ACC112 (cell line): ENCODE results near the gene HDAC9.

Experiments
- H2AFZ ChIP-seq: fragments of 200-600 bp; sonication (generic); one replicate; pipeline ENCODE4 v1.6.0; 2017; ENCODE audit warnings: antibody characterized with exemption, low read length; ENCODE audit not compliant: unreplicated experiment
- H3K27ac ChIP-seq: fragments of 200-600 bp; sonication (generic); 2 replicates; pipeline ENCODE4 v1.5.1; 2014; ENCODE audit warnings: low read depth, mild to moderate bottlenecking, antibody characterized with exemption, low read length, moderate library complexity
- H3K27me3 ChIP-seq: fragments of 200-600 bp; sonication (generic); 2 replicates; pipeline ENCODE4 v1.6.1; 2014; ENCODE audit warnings: mild to moderate bottlenecking, antibody characterized with exemption, low read length, moderate library complexity, mixed read lengths; ENCODE audit not compliant: insufficient read depth
- H3K36me3 ChIP-seq: fragments of 200-600 bp; sonication (generic); 2 replicates; pipeline ENCODE4 v1.6.1; 2016; ENCODE audit warnings: mild to moderate bottlenecking, antibody characterized with exemption, low read length, moderate library complexity, mixed read lengths; ENCODE audit not compliant: insufficient read depth
- H3K4me1 ChIP-seq: fragments of 200-600 bp; sonication (generic); one replicate; pipeline ENCODE4 v1.6.1; 2016; ENCODE audit warnings: low read length, mixed read lengths; ENCODE audit not compliant: insufficient read depth, unreplicated experiment, control insufficient read depth
- H3K4me3 ChIP-seq: fragments of 200-600 bp; sonication (generic); 2 replicates; pipeline ENCODE4 v1.5.1; 2014; ENCODE audit warnings: mild to moderate bottlenecking, low read depth, low read length
- H3K79me2 ChIP-seq: fragments of 200-600 bp; sonication (generic); one replicate; pipeline ENCODE4 v1.6.0; 2016; ENCODE audit warnings: low read length; ENCODE audit not compliant: control insufficient read depth, unreplicated experiment, insufficient read depth

HDAC9 gene

DNA sequence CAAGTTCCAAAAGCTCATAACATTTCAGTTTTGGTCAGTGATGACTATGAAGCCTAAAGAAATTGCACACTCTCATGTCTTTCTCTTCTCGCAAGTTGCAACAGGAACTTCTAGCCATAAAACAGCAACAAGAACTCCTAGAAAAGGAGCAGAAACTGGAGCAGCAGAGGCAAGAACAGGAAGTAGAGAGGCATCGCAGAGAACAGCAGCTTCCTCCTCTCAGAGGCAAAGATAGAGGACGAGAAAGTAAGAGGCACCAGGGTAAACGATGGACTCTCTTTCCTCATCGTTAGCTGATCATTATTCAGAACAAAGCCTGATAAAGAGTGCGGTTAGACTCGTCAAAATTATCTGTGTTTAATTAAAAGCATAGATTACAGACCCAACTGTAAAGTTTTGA lies 94.7 kb downstream of the HDAC9 start:
- Histone ChIP-seq H3K27ac (no peak overlapping the region), H3K36me3 (peaks cover 4% of the 10 kb centered on the region; the same call in 1 of the 2 replicates), H3K4me1 (no peaks in the 10 kb centered on the region), H3K4me3 (no peak overlapping the region), H3K27me3 (no peaks in the 10 kb centered on the region), H2AFZ (no peak overlapping the region), H3K79me2 (no peaks in the 10 kb centered on the region)

DNA sequence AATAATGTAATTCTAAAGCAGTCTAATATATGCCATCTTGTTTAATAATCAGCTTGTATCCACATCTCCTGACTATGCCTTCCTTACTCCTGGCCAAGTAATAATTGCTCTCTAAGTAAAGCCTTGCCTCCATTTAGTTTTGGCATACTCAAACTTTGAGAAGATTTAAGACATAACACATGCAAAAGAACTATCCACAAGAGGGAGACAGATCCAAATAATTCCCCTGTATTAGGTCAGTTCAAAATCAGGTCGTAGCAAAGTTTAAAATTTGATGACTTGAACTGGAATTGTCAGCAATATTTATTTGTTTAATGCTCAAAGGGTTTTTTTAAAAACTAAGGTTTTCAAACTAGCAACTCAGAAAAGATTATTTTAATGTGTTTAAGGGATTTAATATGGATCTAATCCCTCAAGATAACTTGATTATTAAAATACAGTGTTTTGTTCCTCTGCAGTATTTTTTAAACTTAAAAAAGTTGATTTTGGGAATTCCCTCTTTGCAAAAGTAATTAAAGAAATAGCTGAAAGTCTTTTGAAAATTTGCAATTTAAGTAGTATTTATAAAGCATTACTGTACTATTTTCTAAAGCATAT lies 95.3 kb downstream of the HDAC9 start:
- no peak overlapping the region for H2AFZ ChIP-seq
- no peaks in the 10 kb centered on the region for H3K79me2 ChIP-seq
- H3K27ac ChIP-seq: no peak overlapping the region
- H3K4me1 ChIP-seq: no peaks in the 10 kb centered on the region
- H3K4me3 ChIP-seq: no peak overlapping the region
- H3K27me3 ChIP-seq: no peaks in the 10 kb centered on the region
- peaks cover 4% of the 10 kb centered on the region; the same call in 1 of the 2 replicates for H3K36me3 ChIP-seq

DNA sequence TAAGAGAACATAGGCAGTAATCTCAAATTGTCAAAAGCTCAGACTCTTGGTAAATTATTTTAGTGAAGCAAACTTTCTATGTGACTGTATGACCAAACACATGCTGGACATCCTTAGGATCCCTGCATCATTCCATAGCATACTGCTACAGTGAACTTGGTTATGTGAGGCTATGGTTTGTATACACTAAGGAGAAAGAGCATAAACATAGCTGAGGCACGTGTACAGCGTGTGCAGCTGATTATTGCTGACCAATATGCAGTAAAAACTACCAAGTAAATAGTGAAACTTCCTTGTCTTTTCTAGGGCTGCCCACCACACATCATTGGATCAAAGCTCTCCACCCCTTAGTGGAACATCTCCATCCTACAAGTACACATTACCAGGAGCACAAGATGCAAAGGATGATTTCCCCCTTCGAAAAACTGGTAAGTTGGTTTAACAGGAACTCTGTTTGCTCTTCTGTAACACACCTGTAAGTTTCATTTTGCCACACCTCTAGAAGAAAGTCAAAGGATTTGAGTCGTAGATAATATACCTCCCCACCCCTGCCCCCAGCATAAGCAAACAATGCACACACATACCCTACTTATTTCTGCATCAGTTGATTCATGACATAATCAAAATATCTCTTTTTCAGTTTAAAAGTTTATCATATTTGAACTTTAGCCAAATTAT lies 98.2 kb downstream of the HDAC9 start:
- Histone ChIP-seq H3K36me3 (peaks cover 4% of the 10 kb centered on the region; the same call in 1 of the 2 replicates), H3K27me3 (no peaks in the 10 kb centered on the region), H2AFZ (no peak overlapping the region), H3K79me2 (no peaks in the 10 kb centered on the region), H3K4me1 (no peaks in the 10 kb centered on the region), H3K4me3 (no peak overlapping the region), H3K27ac (no peak overlapping the region)

DNA sequence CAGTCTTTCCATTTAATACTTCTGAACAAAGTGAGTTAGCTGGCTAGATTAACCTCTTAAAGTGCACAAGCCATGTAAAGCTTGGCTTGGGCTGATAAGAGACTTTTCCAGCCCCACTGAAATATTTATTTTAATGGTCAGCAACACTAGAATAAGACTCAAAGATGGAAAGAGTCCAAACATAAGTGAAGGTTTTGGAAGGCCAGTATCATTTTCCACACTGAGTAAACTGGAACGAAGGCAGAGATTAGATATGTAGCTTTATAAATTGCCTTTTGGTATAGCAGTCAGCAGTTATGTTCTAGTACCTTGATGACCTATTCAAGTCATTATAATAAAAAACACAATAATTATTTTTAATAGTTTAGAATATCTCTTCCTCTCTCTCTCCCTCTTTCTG lies 102.2 kb downstream of the HDAC9 start:
- Histone ChIP-seq H3K79me2 (no peaks in the 10 kb centered on the region), H3K27me3 (no peaks in the 10 kb centered on the region), H3K27ac (no peak overlapping the region), H3K4me3 (no peak overlapping the region), H3K36me3 (peaks cover 24% of the 10 kb centered on the region), H2AFZ (no peak overlapping the region), H3K4me1 (no peaks in the 10 kb centered on the region)

DNA sequence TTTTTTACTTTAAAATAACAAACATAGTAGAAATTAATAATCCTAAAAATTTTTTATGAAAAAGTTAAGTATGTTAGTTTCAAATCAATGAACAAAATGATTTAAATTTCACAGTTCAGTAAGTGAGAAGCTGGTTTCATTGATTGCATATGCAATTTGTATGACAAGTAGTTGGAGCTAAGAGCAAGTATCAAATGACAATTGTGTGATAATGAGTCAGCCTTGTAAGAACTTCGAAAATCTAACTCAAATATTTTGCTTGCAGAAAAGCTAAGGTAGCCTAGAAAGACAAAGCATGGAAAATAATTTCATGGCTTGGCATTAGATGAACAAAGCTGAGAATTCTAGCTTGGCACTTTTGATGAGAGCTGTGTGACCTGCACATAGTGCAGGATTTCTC lies 111.5 kb downstream of the HDAC9 start:
- Histone ChIP-seq H2AFZ (no peak overlapping the region), H3K79me2 (no peaks in the 10 kb centered on the region), H3K36me3 (peaks cover 17% of the 10 kb centered on the region), H3K4me1 (peaks cover 4% of the 10 kb centered on the region), H3K4me3 (no peak overlapping the region), H3K27ac (no peak overlapping the region), H3K27me3 (no peaks in the 10 kb centered on the region)

DNA sequence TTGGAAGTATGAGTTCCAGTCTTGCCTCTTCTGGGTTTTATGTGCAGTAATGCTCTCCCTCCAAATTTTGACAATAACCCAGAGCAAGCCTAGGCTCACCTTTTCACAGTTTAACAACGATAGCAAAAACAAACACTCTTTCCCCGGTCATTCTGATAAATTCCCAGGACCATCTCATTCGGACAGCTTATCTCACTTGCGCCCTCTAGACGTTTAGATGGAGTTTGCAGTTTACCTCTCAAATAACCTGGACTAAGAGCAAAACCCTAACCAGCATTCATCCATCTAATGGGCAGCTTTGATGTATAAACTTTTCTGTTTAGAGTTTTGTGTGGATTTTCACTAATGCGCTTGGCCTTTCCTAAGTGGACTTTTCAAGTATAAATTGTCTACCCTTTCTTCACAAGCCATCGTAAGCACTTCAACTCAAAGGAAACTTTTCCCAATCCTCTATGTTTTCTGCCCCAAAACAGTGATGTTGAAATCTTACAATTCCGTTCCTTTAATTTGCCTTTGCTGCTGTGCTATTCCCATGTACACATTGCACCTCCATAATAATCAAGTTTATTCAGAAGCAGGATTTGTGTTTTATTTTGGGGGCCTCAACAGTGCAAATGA lies 114.9 kb downstream of the HDAC9 start:
- H3K79me2 ChIP-seq: no peaks in the 10 kb centered on the region
- peaks cover 4% of the 10 kb centered on the region for H3K36me3 ChIP-seq
- H3K27ac ChIP-seq: no peak overlapping the region
- H3K4me3 ChIP-seq: no peak overlapping the region
- H3K4me1 ChIP-seq: peaks cover 4% of the 10 kb centered on the region
- H2AFZ ChIP-seq: no peak overlapping the region
- H3K27me3 ChIP-seq: no peaks in the 10 kb centered on the region

DNA sequence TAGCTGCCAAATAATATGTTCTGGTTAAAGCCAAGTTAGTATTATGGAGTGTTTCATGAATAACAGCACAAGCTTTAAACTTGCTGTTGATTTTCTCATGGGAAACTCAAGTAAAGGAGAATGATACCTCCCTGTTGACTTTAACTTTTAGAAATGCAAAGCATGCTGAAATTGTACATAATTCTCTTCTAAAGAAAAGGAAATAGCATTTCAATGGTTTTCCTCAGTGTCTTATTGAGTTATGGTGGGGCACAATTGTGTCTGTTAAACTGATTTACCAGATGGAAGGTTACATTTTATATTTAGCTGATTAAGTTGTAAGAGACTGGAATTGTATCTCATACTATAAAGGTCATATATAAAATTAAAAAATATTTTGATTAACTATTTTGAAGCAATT lies 119.3 kb downstream of the HDAC9 start:
- H3K27ac ChIP-seq: no peak overlapping the region

DNA sequence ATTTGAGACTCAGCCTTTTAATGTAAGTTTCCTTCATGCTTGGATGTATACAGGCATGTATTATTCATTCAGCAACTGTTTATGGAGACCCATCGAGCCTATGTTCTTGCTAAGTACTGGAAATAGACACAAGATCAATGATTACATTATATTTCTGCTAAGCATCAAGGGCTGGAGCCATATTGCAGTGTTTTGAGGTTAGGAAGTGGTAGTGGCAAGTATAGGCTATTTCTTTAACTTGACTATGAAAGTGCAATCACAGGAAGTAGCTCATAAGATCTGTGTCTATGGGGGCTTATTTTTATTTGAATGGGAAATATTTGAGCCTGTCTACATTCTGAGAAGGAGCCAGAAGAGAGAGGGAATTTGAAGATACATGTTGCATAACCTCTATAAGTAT lies 123.8 kb downstream of the HDAC9 start:
- Histone ChIP-seq H3K79me2 (no peaks in the 10 kb centered on the region), H2AFZ (no peak overlapping the region), H3K4me3 (no peak overlapping the region), H3K4me1 (no peaks in the 10 kb centered on the region), H3K27me3 (no peaks in the 10 kb centered on the region), H3K36me3 (no peaks in the 10 kb centered on the region), H3K27ac (no peak overlapping the region)

More for the DNA sequence above, 119.3 kb downstream of the HDAC9 start:
- Histone ChIP-seq H2AFZ (no peak overlapping the region), H3K36me3 (no peaks in the 10 kb centered on the region), H3K27me3 (no peaks in the 10 kb centered on the region), H3K4me1 (no peaks in the 10 kb centered on the region), H3K4me3 (no peak overlapping the region), H3K79me2 (no peaks in the 10 kb centered on the region)

DNA sequence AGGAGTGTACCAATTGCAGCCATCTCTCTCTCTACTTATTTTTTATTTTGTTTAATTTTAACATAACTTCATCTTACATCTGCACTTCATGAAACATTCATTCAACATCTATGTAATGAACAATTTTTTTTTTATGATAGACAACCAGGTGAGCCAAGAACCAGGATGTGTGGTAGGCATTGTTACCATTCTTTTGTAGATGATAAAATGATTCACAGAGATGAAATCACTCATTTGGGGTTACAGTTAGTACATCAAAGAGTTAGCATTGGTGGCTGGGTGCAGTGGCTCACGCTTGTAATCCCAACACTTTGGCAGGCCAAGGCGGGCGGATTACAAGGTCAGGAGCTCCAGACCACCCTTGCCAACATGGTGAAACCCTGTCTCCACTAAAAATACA lies 127.8 kb downstream of the HDAC9 start:
- no peaks in the 10 kb centered on the region for H3K27me3 ChIP-seq
- no peak overlapping the region for H3K27ac ChIP-seq
- H3K36me3 ChIP-seq: no peaks in the 10 kb centered on the region
- no peaks in the 10 kb centered on the region for H3K4me1 ChIP-seq
- H3K79me2 ChIP-seq: no peaks in the 10 kb centered on the region
- H3K4me3 ChIP-seq: no peak overlapping the region
- H2AFZ ChIP-seq: no peak overlapping the region

DNA sequence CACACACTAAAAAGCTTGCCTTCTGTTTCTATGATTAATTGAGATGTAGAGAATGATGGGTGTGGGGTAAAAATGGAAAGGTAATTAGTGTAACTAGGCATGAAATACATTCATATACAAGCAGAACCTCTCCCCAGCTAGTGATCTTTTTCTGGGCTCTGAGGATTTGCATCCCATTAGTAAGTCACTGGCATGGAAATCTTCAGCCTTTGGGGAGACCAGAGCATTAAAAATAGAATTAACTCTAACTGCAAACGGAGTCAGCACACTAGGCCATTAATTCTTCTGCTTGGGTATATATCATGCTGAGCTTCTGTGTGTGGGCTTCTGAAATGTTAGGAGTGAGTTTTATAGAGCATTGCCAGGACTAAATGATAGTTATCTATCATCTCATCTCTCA lies 128.9 kb downstream of the HDAC9 start:
- Histone ChIP-seq H3K4me1 (no peaks in the 10 kb centered on the region), H3K36me3 (no peaks in the 10 kb centered on the region)

DNA sequence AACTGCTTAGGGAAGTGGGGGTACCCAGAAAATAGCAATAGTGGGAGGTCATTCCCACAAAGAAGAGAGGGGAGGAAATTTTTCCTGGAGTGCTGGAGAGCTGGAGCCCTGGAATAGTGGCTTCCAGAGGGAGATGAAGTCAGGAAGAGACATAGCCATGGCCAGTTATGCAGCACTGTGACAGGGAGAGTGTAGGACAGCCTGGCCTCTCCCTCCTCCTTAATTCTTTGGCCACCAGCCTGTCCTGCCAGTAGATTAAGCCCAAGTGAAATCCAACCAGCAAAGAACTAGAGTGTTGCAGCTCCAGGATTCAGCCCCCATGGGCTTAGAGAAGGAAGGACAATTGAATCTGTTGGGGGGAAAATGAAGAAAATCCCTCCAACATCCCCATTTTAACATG lies 130.5 kb downstream of the HDAC9 start:
- no peaks in the 10 kb centered on the region for H3K79me2 ChIP-seq
- H3K4me3 ChIP-seq: no peak overlapping the region

More for the DNA sequence above, 128.9 kb downstream of the HDAC9 start:
- Histone ChIP-seq H3K4me3 (no peak overlapping the region), H3K79me2 (no peaks in the 10 kb centered on the region), H2AFZ (no peak overlapping the region), H3K27ac (no peak overlapping the region), H3K27me3 (no peaks in the 10 kb centered on the region)

More for the DNA sequence above, 130.5 kb downstream of the HDAC9 start:
- H3K27me3 ChIP-seq: no peaks in the 10 kb centered on the region
- no peaks in the 10 kb centered on the region for H3K36me3 ChIP-seq
- no peak overlapping the region for H3K27ac ChIP-seq
- H2AFZ ChIP-seq: no peak overlapping the region
- no peaks in the 10 kb centered on the region for H3K4me1 ChIP-seq
